CD4-positive, alpha-beta T cell treated with Interleukin-10 for 1 hour (primary cell): Measurements from ENCODE around the gene TOGARAM2.
"Not testable (repeated sequence)": the region's sequence is repeated elsewhere in the genome, so short reads cannot be mapped to it uniquely, and the experiment has no call there.

Source experiments
- DNase-seq: peaks from one replicate; pipeline ENCODE4 v3.0.0-alpha.2; 2020

Gene TOGARAM2

DNA sequence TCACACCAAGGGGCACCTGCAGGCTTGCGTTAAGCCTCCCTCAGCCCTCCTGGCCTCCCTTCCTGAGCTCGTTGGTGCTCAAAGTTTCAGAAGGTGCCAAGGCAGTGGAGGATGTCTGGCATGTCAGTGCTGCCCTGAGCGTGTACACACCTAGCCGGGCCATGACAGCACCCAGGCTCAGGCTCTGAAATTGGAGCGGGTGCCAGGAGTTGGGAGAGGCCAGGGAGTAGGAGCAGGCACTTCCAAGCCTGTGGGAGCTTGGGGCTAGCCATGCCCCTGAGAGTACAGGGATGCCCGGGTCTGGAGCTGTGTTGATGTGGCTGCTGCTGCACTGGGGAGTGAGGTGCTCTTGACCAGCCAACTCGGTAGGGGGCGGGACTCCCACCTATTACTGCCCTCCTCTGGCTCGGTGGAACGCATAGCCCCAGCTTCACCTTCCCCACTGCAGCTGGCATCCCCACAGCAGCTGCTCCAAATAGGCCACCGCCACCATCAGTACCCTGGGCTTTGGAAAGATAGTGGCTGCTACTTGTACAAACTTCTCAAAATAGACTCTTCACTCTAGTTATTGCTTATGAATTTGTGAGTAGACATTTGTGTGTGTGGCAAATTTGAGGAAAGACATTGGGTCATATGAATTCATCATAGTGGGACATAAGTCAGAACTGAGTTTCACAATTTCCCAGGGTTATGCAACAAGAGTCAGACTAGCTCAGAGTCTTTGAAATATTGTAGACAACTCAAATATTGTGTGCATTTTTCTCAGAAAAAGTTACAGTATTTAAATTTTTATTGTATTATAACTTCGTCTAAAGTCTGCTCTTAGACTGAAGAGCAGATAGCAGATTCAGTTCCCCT is 100.0 kb downstream of the TOGARAM2 start:
- DNase-seq: no peak

- DNase-seq: no peak
These were observed 101.9 kb downstream of the TOGARAM2 start for GRCh38 chr2:29082804-29083495.

GRCh38 chr2:29084554-29084953 is 103.5 kb downstream of the TOGARAM2 start:
- no peak for DNase-seq

DNA sequence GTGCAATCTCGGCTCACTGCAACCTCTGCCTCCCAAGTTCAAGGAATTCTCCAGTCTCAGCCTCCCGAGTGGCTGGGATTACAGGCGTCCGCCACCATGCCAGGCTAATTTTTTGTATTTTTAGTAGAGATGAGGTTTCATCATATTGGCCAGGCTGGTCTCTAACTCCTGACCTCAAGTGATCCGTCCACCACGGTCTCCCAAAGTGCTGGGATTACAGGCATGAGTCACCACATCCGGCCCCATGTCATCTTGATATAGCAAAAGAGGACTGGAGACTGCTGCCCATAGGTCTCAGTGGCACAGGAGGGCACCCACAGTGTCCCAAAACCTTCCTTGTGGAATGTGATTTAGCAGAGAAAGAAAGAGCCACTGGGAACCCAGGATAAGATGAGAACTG is 109.2 kb downstream of the TOGARAM2 start:
- DNase-seq: not testable (repeated sequence)

DNA sequence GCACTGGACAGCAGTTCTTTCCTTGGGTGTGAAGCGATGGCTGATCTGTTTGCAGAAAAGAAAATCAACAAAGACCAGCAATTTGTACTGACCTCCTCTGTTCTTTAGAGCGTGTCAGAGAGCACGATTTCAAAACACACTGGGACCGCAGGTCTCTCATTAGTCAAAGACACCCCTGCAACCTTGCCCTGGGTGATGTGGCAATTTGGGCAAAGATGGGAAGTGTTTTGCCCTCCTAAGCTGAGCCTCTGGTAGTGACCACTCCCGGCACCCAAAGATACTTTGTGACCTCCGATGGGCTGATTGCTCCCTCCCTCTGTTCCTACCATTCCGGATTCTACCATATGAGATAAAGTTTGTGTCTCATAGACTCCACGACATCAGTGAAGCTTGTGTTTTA is 115.9 kb downstream of the TOGARAM2 start:
- DNase-seq: no peak

DNA sequence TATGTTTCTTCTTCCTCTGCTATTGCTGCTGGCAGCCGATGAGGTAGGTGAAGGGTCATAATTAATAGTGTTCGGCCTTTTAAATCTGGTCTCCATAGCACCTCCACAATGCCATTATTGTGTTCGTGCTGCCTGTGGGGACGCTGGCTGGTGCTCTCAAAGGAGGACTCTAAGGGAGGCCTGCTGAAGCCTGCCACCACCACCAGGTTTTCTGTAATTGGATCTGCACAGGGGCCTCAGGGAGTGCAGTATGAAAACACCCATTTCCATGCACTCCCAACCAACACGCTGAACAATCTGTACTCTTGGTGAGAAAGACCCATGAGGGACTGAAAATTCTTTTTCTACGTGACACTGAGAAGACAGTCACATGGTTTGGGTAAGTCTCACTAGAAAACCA is 116.5 kb downstream of the TOGARAM2 start:
- DNase-seq: no peak

DNA sequence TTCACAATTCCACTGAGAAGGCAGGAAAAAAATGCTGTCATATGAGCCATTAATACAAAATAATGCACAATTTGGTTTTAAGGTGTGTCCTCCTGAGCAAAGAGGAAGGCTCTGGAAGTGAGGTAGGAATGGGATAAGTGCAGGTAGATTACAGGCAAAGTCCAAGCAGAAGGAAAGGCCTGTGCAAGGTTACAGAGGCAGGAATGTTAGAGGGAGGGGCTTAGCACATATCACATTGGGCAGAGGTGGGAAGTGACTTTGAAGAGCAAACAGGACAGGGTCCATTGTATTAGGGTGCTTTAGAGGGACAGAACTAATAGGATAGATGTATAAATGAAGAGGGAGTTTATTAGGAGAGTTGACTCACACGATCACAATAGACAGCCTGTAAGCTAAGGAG is 119.5 kb downstream of the TOGARAM2 start:
- DNase-seq: no peak
